Smooth muscle cell (in vitro differentiated cells): ENCODE results near the gene ACYP2. TPM values are rescaled to one million over a fixed set of nuclear protein-coding genes. Genes with fewer than 3 reads are reported as not detected.

Experiments
- DNase-seq: peaks from one replicate; lab custom pipeline; 2025; ENCODE audit not compliant: unreplicated experiment; lab: John Stamatoyannopoulos, UW
- H2AFZ ChIP-seq: fragments of 200-600 bp; sonication (generic); 2 replicates; pipeline ENCODE4 v1.6.0; 2016; ENCODE audit warnings: antibody characterized with exemption, low read depth, mild to moderate bottlenecking
- H3F3A ChIP-seq: fragments of 200-600 bp; sonication (generic); 2 replicates; pipeline ENCODE4 v1.6.0; 2017; ENCODE audit warnings: antibody characterized with exemption, low read depth
- H3K27ac ChIP-seq: fragments of 200-600 bp; sonication (generic); 2 replicates; pipeline ENCODE4 v1.5.1; 2016; ENCODE audit warnings: low read depth, mild to moderate bottlenecking
- H3K27me3 ChIP-seq: fragments of 200-600 bp; sonication (generic); 2 replicates; pipeline ENCODE4 v1.6.1; 2016; ENCODE audit warnings: low read depth, mild to moderate bottlenecking
- H3K36me3 ChIP-seq: fragments of 200-600 bp; sonication (generic); 2 replicates; pipeline ENCODE4 v1.5.1; 2016; ENCODE audit warnings: low read depth
- H3K4me1 ChIP-seq: fragments of 200-600 bp; sonication (generic); 2 replicates; pipeline ENCODE4 v1.5.1; 2016; ENCODE audit warnings: low read depth
- H3K4me2 ChIP-seq: fragments of 200-600 bp; sonication (generic); 2 replicates; pipeline ENCODE4 v1.6.0; 2016; ENCODE audit warnings: mild to moderate bottlenecking
- H3K4me3 ChIP-seq: fragments of 200-600 bp; sonication (generic); 2 replicates; pipeline ENCODE4 v1.5.1; 2016; ENCODE audit warnings: mild to moderate bottlenecking
- H3K79me2 ChIP-seq: fragments of 200-600 bp; sonication (generic); 2 replicates; pipeline ENCODE4 v1.6.0; 2016; ENCODE audit warnings: low read depth, mild to moderate bottlenecking
- H3K9ac ChIP-seq: fragments of 200-600 bp; sonication (generic); 2 replicates; pipeline ENCODE4 v1.6.0; 2016; ENCODE audit warnings: low read depth
- H3K9me3 ChIP-seq: fragments of 200-600 bp; sonication (generic); replicated peaks from 2 replicates; pipeline ENCODE4 v1.5.1; 2016; ENCODE audit warnings: low read depth
- H4K20me1 ChIP-seq: fragments of 200-600 bp; sonication (generic); 2 replicates; pipeline ENCODE4 v1.6.0; 2016; ENCODE audit warnings: low read depth
- WGBS: methylation state at CpG from one replicate; pipeline ENCODE4 v1.1.7; 2016; ENCODE audit warnings: low lambda C conversion rate; 5-methylcytosine and 5-hydroxymethylcytosine counted together
- polyA plus RNA-seq: library from polyadenylated mRNA; unstranded; fragments of >200 nt; fragmentation: Nextera tagmentation; extraction: Ambion mirVana; gene quantifications from 2 replicates; pipeline ENCODE4 v1.2.1, GENCODE V29; 2016
- total RNA-seq: library from RNA; depleted of rRNA; stranded (reverse); fragments of >200 nt; gene quantifications from 2 replicates; pipeline ENCODE4 v1.2.3, GENCODE V29; 2014
- TF ChIP-seq, protein P1 (sequence below): fragments of 200-600 bp; sonication (generic); IDR thresholded peaks from 2 replicates; pipeline ENCODE4 v1.5.1; 2017; ENCODE audit warnings: borderline replicate concordance, mild to moderate bottlenecking, antibody characterized with exemption; ENCODE audit not compliant: insufficient read depth, poor library complexity, severe bottlenecking

ACYP2 gene
- total and polyA plus RNA-seq, 2 experiments from 2014 or later, result 12.1 to 18.6 TPM

DNA sequence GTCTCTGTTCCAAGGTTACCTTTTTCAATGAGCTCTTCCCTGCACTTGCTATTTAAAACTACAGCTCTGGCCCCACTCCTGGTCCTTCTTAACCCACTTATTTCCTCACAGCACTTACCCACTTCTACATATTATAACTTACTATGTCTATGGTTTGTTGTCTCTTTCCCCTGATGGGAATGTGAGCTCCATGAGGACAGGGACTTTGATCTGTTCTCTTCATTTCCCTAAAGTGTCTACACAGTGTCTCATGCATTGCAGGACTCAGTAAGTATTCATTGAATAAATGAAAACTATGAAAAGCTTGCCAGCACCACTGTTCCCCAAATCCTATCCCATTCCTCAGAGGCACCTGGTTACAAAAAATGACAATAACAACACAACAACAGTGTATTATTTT, 18.3 kb upstream of the ACYP2 start:
- Histone ChIP-seq H2AFZ (no peak overlapping the region), H4K20me1 (no peaks in the 10 kb centered on the region), H3K27ac (no peak overlapping the region), H3F3A (no peaks in the 10 kb centered on the region), H3K4me3 (no peak overlapping the region), H3K4me2 (no peak overlapping the region), H3K4me1 (no peaks in the 10 kb centered on the region), H3K9ac (no peak overlapping the region), H3K36me3 (no peaks in the 10 kb centered on the region), H3K79me2 (no peaks in the 10 kb centered on the region), H3K9me3 (no peaks in the 10 kb centered on the region), H3K27me3 (no peaks in the 10 kb centered on the region)
- TF ChIP-seq, protein P1, sequence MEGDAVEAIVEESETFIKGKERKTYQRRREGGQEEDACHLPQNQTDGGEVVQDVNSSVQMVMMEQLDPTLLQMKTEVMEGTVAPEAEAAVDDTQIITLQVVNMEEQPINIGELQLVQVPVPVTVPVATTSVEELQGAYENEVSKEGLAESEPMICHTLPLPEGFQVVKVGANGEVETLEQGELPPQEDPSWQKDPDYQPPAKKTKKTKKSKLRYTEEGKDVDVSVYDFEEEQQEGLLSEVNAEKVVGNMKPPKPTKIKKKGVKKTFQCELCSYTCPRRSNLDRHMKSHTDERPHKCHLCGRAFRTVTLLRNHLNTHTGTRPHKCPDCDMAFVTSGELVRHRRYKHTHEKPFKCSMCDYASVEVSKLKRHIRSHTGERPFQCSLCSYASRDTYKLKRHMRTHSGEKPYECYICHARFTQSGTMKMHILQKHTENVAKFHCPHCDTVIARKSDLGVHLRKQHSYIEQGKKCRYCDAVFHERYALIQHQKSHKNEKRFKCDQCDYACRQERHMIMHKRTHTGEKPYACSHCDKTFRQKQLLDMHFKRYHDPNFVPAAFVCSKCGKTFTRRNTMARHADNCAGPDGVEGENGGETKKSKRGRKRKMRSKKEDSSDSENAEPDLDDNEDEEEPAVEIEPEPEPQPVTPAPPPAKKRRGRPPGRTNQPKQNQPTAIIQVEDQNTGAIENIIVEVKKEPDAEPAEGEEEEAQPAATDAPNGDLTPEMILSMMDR, result no peak
- DNase-seq, result no peak

DNA sequence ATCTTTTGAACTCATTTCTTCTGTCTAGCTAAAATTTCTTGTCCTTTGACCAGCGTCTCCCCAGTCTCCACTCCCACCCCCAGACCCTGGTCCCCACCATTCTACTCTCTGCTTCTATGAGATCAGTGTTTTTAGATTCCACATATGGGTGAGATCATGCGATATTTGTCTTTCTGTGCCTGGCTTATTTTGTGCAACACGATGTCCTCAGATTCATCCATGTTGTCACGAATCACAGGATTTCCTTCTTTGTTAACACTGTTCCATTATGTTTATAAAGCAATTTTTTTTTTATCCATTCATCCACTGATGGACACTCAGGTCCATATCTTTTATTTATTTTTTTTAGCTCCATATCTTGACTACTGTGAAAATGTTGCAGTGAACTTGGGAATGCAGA, 16.0 kb upstream of the ACYP2 start:
- TF ChIP-seq, protein P1, result no peak
- Histone ChIP-seq H3F3A (no peaks in the 10 kb centered on the region), H3K4me2 (no peak overlapping the region), H3K9me3 (no peaks in the 10 kb centered on the region), H3K9ac (no peak overlapping the region), H3K27ac (no peak overlapping the region), H3K4me1 (no peaks in the 10 kb centered on the region), H3K79me2 (no peaks in the 10 kb centered on the region), H2AFZ (no peak overlapping the region), H3K36me3 (no peaks in the 10 kb centered on the region), H3K4me3 (no peak overlapping the region), H3K27me3 (no peaks in the 10 kb centered on the region), H4K20me1 (no peaks in the 10 kb centered on the region)
- DNase-seq, result no peak
- WGBS, result 98% methylated on average over 4 of the region's 4 CpGs

DNA sequence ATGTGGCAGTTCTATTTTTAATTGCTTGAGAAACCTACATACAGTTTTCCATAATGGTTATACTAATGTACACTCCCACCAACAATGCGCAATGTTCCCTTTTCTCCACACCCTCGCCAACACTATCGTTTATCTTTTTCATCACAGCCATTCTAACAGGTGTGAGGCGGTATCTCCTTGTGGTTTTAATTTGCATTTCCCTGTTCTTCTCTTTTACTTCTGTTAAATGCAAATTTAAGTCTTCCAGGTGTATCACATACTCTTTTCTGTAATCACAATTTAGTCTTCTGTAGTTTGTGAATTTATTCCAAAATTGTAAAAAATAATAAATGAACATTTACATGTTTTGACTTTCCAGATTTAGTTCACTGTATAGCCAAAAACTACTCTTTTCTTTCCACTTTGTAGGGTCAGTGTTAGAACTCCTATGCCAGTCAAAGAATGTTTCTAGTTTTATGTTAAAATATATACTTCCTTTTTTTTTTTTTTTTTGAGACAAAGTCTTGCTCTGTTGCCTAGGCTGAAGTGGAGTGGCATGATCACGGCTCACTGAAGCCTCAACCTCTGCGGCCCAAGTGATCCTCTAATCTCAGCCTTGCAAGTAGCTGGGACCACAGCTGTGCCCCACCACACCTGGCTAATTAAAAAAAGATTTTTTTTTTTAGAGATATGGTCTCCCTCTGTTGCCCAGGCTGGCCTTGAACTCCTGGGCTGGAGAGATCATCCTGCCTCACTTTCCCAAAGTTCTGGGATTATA, 15.4 kb upstream of the ACYP2 start:
- Histone ChIP-seq H3K4me1 (no peaks in the 10 kb centered on the region), H3K27ac (no peak overlapping the region), H3K9ac (no peak overlapping the region), H4K20me1 (no peaks in the 10 kb centered on the region), H3K9me3 (no peaks in the 10 kb centered on the region), H3K4me2 (no peak overlapping the region), H3K36me3 (no peaks in the 10 kb centered on the region), H3K4me3 (no peak overlapping the region), H3K27me3 (no peaks in the 10 kb centered on the region), H2AFZ (no peak overlapping the region), H3K79me2 (no peaks in the 10 kb centered on the region), H3F3A (no peaks in the 10 kb centered on the region)
- 93% methylated on average over 6 of the region's 6 CpGs for WGBS
- TF ChIP-seq, protein P1, result no peak
- no peak for DNase-seq

DNA sequence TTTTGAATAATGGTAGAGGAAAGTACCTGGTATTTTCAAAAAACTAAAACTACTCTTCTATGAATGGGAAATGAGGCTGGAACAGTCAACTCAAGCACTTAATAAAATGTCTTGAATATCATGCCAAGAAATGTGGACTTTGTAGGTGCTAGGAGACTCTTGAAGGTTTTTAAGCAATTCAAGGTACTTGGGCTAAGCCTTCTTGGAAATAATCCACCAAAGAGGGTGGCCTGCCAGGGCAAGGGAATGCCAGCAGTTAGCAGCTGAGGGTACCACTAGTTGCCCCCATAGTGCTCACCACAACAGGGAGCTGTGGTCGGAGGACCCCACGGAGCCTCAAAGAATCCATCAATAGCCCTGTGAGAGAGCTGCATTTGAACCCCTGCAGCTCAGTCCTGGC, 14.6 kb upstream of the ACYP2 start:
- H3K9me3 ChIP-seq, result no peaks in the 10 kb centered on the region
- H3K27ac ChIP-seq, result no peak overlapping the region
- H3F3A ChIP-seq, result no peaks in the 10 kb centered on the region
- no peaks in the 10 kb centered on the region for H3K4me1 ChIP-seq
- no peaks in the 10 kb centered on the region for H3K36me3 ChIP-seq
- DNase-seq, result no peak
- 89% methylated on average over 2 of the region's 2 CpGs for WGBS
- no peaks in the 10 kb centered on the region for H4K20me1 ChIP-seq
- H3K4me2 ChIP-seq, result no peak overlapping the region
- no peaks in the 10 kb centered on the region for H3K27me3 ChIP-seq
- H3K9ac ChIP-seq, result no peak overlapping the region
- H2AFZ ChIP-seq, result no peak overlapping the region
- H3K79me2 ChIP-seq, result no peaks in the 10 kb centered on the region
- H3K4me3 ChIP-seq, result no peak overlapping the region
- TF ChIP-seq, protein P1, result no peak
